Ureter (tissue), 1 donor: Measurements from ENCODE around the gene SLC29A4. TPM values are rescaled to one million over a fixed set of nuclear protein-coding genes. Genes with fewer than 3 reads are reported as not detected.
"Not testable (repeated sequence)": the region's sequence is repeated elsewhere in the genome, so short reads cannot be mapped to it uniquely, and the experiment has no call there.

Experiments
- DNase-seq: peaks from one replicate; pipeline ENCODE4 v3.0.0-alpha.2; 2020; ENCODE audit warnings: low spot score
- total RNA-seq: library from RNA; stranded (reverse); gene quantifications from one replicate; pipeline ENCODE4 v1.2.4, GENCODE V29; 2023
- donor health status: DM: yes; HTN: yes; CAD: no.

The SLC29A4 gene
- total RNA-seq, 1 donor from 2014 or later = 3.7 TPM

DNA sequence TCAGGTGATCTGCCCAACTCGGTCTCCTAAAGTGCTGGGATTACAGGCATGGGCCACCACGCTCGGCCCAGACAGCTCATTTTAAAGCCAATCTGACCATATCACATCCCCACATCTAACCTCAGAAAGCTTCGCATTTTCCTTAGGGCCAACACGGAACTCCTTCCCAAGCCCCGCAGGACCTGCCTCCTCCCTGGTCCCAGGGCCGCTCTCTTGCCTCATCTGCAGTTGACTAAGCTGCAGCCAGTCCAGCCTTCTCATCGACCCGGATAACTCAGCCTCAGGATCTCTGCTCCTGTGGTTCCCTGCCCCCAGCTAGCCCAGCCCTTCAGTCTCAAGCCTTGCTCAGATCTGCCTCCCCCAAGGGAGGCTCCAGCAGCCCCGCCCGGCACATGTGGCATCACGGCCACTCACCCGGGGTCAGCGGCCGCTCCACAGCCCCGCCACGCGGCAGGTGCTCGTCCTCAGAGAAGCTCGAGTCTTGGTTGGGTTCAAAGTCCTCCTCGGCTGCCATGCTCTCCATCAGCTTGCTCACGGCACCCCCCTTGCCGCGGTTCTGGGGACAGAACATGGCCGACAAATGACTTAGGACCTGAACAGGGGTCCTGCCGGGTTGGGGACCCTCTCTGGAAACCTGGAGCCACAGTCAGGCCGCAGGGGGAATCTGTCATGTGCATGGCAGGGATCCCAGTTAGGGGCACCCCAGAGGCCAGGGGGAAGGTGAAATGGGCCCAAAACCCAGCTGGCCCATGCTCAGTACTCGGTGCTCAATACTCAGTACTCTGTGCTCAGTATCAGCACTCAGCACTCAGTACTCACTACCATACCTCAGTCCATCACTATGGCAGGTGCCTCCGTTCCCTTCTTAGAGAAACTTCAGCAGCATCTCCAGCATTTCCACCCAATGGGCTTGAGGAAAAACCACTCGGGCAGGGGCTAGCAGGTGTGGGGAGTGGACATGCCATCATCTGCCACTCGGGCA is 41.3 kb downstream of the SLC29A4 start:
- DNase-seq = not testable (repeated sequence)

DNA sequence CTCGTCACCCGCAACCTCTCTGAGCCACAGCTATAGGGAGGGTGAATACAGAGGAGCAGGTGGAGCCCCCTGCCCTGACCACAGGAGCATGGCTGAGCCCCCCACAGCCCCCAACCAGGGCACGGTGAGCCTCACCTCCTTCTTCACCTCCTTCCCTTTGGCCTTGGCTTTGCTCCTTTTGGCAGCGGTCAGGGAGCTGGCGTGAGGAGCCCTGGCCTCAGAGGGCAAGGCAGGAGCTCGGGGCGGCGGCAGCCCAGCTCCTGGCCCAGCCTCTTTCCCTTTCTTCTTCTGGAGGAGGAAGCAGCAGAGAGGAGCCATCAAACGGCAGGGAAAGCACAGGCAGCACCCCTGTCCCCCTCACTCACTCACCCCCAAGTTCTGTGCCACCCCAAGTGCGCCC is 42.2 kb downstream of the SLC29A4 start:
- DNase-seq = no peak

DNA sequence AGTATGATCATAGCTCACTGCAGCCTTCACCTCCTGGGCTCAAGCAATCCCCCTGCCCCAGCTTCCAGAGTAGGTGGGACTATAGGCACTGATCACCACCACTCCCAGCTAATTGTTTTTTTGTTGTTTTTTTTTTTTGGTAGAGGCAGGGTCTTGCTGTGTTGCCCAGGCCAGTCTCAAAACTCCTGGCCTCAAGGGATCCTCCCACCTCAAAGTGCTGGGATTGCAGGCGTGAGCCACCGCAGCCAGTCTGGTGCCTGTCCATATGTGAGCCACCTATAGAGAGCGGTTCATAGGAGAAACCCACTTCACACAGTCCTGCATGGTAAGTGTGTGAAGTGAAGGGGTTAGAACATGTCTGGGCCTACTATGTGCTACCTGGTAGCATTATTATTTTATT is 47.5 kb downstream of the SLC29A4 start:
- no peak for DNase-seq

DNA sequence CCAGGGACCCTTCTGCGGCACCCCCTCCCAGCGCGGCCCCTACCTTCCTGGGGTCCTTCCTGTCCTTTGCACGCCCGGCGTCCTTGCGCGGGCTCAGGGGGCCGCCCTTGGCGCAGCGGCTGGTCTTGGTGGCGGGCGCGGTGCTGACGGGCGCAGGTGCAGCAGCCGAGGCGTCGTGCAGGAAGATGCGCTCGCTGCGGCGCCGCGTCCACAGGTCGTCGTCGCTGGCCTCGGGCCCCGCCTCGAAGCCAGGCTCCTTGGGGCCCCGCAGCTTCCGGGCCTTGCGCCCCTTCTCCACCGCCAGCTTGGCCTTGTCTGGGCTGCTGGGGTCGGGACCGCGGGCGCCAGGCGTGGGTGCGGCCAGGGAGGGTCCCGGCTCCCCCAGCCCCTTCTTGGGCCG is 49.8 kb downstream of the SLC29A4 start:
- DNase-seq = no peak

DNA sequence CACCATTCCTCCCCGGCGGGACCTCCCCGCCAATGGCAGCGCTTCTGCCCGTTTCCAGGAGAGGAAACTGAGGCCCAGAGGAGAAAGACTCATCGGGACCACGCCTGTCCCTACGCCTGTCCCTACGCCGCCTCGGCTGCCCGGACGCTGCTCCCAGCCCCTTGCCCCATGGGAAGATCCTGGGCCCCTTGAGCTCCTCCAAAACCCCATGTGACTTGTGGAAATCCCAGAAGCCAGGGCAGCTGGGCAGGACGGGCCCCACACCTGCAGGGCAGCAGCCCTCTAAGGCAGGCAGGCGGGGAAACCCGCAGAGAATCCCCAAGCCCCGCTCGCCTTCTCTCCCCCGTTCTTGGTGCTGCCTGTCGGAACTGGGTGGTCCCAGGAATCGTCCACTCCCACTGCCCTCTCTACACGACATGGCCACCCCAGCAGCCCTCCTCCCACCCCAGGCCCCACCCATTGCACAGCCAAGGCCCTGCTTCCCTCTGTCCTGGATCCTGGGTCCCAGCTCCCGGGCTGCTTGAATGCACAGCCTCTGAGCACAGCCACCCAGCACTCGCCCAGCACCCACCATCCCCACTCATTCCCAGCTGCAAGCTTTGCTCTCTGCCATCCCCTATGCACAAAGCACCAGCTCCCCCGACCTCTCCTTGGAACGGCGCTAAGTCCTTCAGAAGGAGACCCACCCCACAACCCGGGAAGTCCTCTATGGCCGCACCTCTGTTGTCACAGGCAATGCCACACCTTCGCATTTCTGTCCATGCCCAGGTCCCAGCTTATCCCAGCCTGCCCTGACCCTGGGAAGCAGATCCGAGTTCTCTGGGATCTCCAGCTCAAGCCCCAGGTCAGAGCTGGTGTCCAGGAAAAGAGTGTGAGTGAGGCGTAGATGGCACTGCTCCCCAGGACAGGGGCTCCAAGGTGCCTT is 50.6 kb downstream of the SLC29A4 start:
- DNase-seq = no peak

DNA sequence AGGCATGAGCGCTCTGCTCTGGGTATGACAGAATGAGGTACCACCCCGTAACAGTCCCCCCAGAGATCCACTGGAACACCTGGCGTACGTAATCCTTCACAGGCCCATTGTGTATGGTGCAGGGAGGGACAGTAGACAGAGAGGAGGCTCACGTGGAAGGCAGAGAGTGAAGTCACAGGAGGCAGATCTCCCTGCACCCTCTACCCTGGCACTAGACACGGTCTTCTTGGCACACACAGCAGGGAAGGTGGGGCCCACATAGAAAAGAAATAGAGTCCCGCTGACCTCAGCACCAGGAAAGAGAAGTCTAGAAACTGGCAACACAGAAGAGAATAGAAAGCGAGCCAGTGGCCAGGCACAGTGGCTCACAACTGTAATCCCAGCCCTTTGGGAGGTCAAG is 51.9 kb downstream of the SLC29A4 start:
- DNase-seq = no peak

DNA sequence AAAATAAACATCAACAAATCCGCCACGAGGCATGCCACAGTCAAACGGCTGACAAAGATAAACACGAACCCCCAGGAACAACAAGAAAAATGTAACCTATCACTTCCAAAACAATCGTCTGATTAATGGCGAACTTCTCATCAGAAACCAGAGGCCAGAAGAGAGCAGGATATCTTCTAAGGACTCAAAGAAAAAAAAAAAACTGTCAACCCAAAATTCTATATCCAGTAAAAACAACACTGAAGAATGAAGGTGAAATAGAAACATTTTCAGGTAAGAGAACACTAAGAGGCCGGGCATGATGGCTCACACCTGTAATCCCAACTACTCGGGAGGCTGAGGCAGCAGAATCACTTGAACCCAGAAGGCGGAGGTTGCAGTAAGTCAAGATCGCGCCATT is 54.3 kb downstream of the SLC29A4 start:
- DNase-seq = no peak

DNA sequence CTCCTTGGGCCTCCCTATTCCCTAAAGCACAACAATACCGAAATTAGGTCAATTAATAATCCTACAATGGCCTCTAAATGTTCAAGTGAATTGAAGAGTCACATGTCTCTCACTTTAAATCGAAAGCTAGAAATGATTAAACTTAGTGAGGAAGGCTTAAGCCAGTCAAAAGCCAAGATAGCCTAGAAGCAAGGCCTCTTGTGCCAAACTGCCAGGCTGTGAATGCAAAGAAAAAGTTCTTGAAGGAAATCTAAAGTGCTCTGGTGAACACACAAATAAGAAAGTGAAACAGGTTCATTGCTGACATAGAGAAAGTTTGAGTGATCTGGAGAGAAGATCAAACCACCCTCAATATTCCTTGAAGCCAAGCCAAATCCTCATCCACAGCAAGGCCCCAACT is 57.2 kb downstream of the SLC29A4 start:
- no peak for DNase-seq

DNA sequence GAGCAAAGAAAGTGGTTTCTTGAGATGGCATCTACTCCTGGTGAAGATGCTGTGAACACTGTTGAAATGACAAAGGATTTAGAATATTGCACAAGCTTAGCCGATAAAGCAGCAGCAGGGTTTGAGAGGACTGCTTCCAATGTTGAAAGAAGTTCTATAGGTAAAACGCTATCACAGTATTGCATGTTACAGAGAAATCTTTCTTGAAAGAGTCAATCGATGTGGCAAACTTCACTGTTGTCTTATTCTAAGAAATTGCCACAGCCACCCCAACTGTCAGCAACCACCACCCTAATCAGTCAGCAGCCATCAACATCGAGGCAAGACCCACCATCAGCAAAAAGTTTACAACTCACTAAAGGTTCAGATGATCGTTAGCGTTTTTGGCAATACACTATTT is 59.9 kb downstream of the SLC29A4 start:
- no peak for DNase-seq

DNA sequence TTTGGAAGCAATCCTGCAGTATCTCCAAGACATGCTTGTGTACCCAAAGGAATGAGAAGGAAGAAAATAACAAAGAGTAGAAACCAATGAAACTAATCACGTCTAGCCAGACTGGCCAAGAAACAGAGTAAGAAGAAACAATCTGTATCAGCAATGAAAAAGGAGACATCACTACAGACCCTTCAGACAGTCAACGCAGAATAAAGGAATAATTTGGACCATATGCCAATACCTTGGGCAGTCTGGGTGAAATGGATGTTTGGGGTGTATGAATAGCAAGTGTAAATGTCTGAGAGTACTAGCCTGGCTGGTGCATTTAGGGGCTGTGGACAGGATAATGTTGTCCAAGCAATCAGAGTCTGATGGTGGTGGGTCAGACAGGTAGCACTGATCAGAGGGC is 61.1 kb downstream of the SLC29A4 start:
- no peak for DNase-seq

DNA sequence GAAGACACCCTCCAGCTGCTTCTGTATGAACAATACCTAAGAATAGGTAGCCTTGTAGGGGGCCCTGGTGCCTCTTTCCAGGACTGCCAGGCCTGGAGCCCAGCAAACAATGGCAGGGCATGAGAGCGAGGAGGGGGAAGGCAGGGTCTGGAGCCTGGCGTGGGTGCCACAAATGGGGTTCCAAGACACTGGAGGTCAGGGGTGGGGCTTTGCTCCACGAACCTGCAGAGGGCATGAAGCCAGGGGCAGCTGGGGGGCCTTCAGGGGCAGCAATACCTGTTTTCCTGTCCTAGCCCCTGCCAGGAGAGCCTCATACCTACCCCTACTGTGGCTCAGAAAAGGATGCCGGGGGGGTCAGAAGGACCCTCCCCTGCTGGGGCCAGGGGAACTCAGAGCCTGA is 61.6 kb downstream of the SLC29A4 start:
- DNase-seq = no peak

DNA sequence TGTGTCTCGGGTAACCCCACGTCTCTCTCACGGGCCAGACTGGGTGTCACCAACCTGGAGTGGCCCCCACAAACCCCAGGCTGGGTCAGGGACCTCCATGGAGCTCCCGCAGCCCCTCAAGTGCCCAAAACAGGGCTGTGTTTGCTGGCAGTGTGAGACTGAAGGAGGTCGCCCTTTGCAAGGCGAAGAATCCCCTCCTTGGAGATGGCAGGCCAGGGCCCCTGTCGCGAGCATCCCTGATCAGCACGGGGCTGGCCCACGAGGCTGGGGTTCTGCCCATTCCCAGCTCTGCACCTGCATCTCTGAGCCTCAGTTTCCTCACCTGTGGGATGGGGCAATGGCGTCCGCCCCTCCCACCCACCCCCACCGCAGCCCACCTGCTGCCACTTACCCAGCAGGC is 62.4 kb downstream of the SLC29A4 start:
- DNase-seq = no peak

DNA sequence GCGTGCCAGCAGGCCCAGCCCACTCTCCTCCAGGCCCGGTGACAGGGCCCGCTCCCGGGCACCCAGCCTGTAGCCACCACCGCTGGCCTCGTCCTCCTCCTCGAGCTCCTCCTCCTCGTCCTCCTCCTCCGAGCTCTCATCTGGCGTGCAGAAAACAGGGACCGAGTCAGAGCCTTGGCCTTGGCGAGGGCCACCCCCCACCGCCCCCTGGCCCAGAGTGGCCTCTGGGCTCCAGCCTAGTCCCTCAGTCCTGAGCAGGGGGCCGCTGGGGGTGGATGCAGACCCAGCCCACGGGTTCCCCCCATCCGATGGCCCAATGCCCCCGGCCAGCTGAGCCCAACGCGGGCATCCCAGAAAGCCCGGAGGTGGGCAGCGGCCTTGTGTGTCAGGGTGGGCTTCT is 62.9 kb downstream of the SLC29A4 start:
- no peak for DNase-seq

DNA sequence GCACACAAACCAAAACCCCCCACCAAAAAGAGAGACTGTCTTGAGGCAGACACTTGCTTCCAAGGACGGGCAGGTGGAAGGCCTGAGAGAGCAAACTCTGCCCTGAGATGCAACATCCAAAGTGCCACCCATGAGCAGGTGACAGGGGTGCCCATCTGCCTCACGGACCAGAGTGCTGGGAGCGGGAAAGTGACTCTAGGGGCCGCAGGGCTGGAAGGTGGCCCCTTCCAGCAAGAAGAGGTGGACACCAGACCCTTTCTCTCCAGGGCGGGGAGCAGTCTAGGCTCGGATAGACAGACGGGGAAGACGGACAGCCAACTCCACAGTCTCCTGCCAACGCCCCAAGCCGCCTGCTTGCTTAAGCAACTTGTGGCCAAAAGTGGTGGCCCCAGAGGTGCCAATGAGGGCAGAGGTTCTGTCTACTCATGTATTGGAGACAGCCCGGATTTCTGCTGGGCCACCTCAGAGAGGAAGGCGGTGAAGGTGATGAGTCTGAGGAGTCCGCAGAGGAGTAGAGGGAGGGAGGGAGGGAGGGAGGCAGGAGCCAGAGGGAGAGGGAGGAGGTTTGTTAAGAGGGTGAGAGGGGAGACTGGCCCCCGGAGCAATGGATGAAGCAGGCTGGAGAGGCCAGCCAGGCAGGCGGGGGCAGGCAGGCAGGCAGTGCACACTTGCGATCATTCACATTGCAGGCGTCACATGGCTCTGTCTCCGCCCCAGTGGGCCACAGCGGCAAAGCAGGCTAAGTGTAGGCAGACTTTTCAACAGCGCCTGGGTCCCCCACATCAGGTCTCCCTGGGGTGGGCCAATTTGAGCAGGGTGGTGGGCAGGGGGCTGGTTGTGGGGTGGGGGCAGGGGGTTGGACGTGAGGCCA is 65.6 kb downstream of the SLC29A4 start:
- DNase-seq = no peak

DNA sequence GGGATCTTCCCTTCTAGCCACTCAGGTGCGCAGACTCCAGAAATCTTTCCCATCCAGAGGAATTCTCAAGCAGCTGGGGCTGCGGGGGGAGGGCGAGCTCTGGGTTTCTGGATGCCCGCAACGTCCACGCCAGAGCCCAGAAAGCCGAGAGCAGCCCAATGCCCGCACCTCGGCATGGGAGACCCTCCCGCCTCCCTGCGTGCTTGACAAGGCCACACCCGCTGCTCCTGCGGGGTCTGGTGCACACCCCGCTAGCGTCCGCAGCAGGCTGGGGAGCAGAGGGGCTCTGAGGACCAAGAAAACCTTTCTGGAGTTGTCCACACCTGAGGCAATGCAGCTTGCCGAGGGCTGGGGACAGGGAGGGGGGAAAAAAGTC is 66.2 kb downstream of the SLC29A4 start:
- DNase-seq = no peak

DNA sequence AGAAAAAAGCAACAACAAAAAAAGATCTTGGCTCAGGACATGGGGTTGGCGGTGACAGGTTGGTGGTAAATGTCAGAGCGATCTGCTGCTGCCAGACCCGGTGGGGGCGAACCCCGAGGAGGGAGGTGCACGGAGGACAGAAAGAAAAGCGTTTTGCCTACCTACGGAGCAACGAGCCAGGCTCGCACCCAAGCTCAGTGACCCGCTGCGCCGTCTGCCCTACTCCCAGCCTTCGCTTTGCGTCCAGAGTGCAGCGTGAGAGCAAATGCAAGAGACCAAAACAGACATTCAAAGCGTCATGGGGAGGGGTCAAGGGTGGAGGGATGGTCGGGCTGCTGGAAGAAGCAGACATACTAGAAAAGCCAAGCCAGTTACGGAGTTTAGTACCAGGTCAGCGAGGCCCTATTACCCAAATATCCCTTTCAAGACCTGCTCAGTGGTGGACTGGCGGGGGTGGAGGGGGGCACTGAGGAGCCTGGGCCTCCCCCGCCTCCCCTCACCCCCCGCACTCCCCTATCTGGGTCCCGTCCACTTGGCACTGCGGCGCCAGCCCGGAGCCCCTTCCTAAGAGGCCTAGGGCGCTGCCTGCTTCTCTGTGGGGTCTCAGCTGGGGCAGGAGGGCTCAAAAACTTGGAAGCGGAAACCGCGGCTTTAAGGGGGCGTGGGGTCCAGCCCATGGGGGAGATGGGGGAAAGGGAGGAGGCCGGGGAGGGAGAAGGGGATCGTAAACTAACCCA is 66.9 kb downstream of the SLC29A4 start:
- DNase-seq = no peak

DNA sequence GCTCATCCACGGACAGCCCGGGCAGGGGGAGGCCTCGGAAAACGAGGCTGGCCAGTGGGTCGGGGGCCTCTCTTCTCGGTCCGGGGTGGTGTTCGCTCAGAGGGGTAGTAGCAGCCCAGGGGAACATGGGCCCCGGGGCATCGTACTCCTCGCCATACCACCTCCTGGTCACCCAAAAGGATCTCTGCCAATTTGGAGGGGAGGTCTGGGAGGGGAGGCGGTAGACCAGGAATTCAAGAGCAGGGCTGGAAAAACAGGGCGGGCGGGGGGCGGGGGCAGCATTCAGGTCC is 67.4 kb downstream of the SLC29A4 start:
- no peak for DNase-seq

DNA sequence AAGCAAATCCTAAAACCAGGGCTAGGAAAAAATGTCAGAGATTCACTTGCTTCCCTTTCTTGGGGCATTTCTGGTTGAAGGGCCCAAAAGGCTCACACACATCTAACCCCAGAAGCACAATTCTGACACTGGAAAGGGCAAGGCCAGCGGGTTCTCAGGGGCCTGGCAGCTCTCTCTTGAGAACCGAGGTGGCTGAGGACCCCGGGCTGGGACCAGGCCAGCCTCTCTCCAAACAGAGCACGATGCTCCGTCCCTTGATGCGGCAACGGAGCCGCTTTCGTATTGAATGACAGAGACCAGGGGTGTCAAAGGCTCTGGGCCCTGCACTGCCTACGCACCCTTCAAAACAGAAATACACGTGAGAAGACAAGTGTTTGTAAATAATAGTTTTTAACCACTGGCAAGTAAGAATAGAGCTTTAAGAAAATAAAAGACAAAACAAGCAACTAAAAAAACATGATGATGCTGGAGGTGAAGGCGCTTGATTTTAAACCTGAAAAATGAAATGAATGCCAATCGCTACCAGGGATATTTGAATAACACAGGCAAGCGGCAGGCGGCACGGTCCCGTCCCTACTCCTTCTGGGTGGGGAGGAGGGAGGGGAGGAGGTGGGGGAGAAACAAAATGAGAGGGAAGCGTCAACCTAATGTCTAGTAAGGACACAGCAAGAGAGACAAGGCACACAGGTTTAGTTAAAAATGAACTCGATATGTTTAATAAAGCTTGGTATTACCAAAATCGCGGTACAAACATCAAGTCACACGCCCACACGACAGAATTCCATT is 68.0 kb downstream of the SLC29A4 start:
- DNase-seq = no peak

DNA sequence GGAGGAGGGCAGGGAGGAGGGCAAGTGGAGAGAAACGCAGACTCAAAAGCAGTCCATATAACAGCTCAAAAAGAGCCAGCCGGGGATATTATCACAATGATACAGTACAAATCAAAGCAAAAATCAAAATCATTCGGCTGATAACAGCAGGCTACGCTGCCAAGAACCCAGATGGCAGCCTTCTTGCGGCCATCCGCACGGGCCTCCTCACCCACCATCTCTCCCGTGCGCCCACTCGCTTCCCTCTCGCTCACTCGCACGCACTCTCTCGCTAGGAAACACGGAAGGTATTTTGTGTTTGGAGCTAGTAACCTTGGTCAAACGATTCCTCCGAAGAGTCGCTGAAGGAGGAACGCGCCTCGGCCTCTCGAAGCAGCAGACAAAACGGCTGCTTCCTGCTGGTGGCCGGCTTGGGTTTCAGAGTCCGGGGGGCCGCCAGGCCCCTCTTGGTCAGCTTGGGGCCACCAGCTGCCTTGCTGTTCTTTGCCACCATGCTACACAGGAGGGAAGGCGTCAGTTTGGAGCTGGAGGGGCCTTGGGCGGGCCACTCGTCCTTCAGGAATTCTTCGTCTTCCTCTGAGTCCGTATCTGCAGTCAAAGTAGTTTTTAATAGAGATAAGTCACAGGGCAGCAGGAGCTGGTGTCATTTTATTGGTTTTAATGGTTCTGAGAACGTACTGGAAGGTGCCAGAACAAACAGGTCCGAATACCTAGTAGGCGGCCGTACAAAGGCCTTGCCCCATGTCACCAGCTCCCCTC is 68.9 kb downstream of the SLC29A4 start:
- no peak for DNase-seq
